AG10803 (cell line): ENCODE measurements around the gene CD68.

Experiments used
- DNase-seq: peaks from one replicate; pipeline ENCODE4 v3.0.0; 2010; ENCODE audit warnings: low read depth
- H3K4me3 ChIP-seq: 2 replicates; pipeline ENCODE4 v1.5.1; 2011; ENCODE audit warnings: mild to moderate bottlenecking, low read length, control low read depth
- CTCF ChIP-seq: conservative IDR thresholded peaks from 2 replicates; pipeline ENCODE4 v1.5.1; 2011; ENCODE audit warnings: mild to moderate bottlenecking, low read length, control low read depth, inconsistent platforms

CD68 gene

GRCh38 chr17:7560172-7561027, 19.0 kb upstream of the CD68 start:
- peak overlapping the region; percentile 77 for H3K4me3 ChIP-seq
- peak; percentile 74 for TF ChIP-seq CTCF
- DNase-seq: peak; percentile 44

- DNase-seq: peak; percentile 75
- peak; percentile 77 for TF ChIP-seq CTCF
- peak overlapping the region; percentile 77 for H3K4me3 ChIP-seq
Observed at GRCh38 chr17:7561028-7561575, 18.3 kb upstream of the CD68 start.

GRCh38 chr17:7561589-7562207, 17.7 kb upstream of the CD68 start, which contains the start of gene SENP3:
SENP3 (plus strand) TSS chr17:7561919; CDS start chr17:7563077, 1,158 bp downstream.
- no peak for TF ChIP-seq CTCF
- H3K4me3 ChIP-seq: peak within 1 kb of the TSS; percentile 77

GRCh38 chr17:7562208-7562605, 17.2 kb upstream of the CD68 start:
- no peak for TF ChIP-seq CTCF
- H3K4me3 ChIP-seq: peak overlapping the region; percentile 77
- DNase-seq: no peak

More at GRCh38 chr17:7561589-7562207, 17.7 kb upstream of the CD68 start, which contains the start of gene SENP3:
- peak; percentile 87 for DNase-seq

- peak overlapping the region; percentile 77; the same call in 1 of the 2 replicates for H3K4me3 ChIP-seq
- DNase-seq: no peak
Observed at GRCh38 chr17:7563115-7563869, 16.1 kb upstream of the CD68 start.

GRCh38 chr17:7569571-7569970, 9.9 kb upstream of the CD68 start:
- TF ChIP-seq CTCF: no peak
- H3K4me3 ChIP-seq: no peak overlapping the region
- DNase-seq: no peak

More at GRCh38 chr17:7563115-7563869, 16.1 kb upstream of the CD68 start:
- no peak for TF ChIP-seq CTCF
